Caki2 (cell line): ENCODE results near the gene ALDH4A1. TPM values are rescaled to one million over a fixed set of nuclear protein-coding genes. Genes with fewer than 3 reads are reported as not detected.

Experiments used
- DNase-seq: peaks from one replicate; pipeline ENCODE4 v3.0.0-alpha.2; 2015; ENCODE audit warnings: low read depth
- in situ Hi-C: cut with HindIII; loops from 2 replicates; pipeline ENCODE4 v1.10.0; 2016; ENCODE audit warnings: low sequenced_read_pairs, low pct_unique_long_range_greater_than_20kb, mixed read lengths
- total RNA-seq: library from RNA; depleted of rRNA; stranded (reverse); fragments of >200 nt; shearing (Covaris generic); gene quantifications from 2 replicates; pipeline ENCODE4 v1.2.3, GENCODE V29; 2014; ENCODE audit warnings: low replicate concordance

Gene ALDH4A1
- total RNA-seq, 1 experiment from 2014 or later = 34.8 TPM

- in situ Hi-C loops = no loop called here
- peak; percentile 55 for DNase-seq
Measured at GRCh38 chr1:18941221-18942141, 39.1 kb upstream of the ALDH4A1 start.

DNA sequence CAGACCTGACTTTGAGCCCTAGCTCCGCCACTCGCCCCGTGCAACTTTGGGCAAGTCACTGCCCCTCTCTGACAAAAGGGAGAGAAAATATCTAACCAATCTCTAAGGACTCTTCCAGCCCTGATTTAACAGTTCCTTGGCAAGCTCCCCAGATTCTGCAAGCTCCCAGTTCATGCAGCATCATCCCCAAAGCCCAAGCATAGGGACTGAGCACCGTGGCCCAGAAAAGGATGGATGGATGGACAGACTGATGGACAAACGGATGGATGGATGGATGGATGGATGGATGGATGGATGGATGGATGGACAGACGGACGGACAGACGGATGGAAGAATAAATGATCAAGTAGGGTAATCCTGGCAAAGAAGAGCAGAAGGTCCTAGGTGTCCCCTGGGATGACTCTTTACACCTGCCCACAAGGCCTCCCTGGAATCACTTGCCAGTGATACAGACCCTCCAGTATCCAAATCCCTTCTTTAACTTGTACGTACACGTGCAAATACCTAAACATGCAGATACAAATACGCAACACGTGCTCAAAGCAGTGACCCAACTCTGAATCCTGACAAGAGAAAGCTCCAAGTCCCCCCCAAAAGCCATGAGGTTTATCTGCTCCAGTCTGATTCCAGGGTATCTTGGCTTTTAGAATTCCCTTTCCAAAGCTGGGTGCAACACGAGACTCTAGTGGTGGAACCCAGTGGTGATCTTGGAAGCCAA lies 38.1 kb upstream of the ALDH4A1 start:
- no peak for DNase-seq
- in situ Hi-C loops = no loop called here

DNA sequence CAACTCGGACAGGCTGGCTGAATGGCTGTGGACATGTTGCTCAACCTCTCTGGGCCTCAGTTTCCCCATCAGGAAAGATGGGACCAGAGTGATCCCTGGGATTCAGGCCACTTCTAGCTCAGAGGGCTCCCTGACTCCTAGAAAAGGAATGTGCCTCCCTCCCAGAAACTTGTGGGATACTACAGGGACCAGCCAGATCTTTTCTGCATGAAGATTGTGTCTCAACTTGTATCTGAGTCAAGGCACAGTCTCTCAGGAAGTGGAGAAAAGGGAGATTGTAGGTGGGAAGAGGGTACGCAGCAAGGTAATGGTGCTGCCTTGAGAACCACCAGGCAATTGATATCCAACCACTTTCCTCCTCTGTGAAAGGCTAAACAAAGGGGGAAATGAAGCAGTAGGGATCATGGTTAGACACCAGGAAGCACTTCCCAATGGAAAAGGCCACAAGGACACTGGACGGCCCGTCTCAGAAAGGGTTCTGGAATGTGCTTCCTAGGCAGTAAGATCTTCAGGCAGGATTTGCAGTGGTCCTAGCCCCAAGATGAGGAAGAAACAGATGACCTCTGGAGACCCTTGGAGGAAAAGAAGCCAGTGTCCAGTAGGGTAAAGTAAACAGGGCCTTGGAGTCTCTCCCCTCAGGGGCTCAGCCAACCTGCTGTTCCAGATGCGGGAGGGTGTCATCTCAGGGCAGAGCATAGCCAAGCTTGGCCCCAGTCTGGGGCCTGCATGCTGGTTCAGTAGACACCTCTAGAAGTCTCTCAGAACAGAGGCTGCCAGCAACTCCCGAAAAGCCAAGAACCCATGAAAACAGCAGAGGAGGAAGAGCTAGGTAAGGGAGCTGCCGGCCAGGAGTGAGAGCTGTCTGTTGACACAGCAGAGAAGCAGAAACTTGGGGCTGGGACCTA lies 37.3 kb upstream of the ALDH4A1 start:
- in situ Hi-C loops = no loop called here
- DNase-seq = no peak

DNA sequence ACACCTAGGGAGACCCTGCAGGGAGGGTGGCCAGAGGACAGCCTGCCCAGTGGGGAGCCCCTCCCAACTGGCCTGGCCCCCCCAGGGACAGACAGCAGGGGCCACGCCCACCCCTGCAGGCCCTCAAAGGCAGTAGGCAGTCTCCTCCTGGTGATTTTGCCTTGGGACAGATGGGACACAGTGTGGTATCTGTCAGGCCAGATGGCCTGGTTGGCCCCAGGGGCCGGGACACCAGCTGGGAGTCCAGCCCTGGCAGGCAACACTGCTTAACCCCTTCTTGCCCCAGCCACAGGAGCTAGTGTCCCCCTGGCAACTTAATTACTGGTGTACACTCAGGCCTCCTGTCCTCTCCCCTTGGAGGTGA lies 36.3 kb upstream of the ALDH4A1 start:
- in situ Hi-C loops = no loop called here
- DNase-seq = no peak

GRCh38 chr1:18938008-18938706 lies 35.8 kb upstream of the ALDH4A1 start:
- in situ Hi-C loops = no loop called here
- DNase-seq = peak; percentile 71

GRCh38 chr1:18937539-18937938 lies 35.2 kb upstream of the ALDH4A1 start:
- in situ Hi-C loops = no loop called here

GRCh38 chr1:18936814-18937481 lies 34.6 kb upstream of the ALDH4A1 start:
- DNase-seq = no peak
- in situ Hi-C loops = no loop called here

More at GRCh38 chr1:18937539-18937938, 35.2 kb upstream of the ALDH4A1 start:
- no peak for DNase-seq

- in situ Hi-C loops = no loop called here
- no peak for DNase-seq
Measured at GRCh38 chr1:18936471-18936813, 34.1 kb upstream of the ALDH4A1 start.

DNA sequence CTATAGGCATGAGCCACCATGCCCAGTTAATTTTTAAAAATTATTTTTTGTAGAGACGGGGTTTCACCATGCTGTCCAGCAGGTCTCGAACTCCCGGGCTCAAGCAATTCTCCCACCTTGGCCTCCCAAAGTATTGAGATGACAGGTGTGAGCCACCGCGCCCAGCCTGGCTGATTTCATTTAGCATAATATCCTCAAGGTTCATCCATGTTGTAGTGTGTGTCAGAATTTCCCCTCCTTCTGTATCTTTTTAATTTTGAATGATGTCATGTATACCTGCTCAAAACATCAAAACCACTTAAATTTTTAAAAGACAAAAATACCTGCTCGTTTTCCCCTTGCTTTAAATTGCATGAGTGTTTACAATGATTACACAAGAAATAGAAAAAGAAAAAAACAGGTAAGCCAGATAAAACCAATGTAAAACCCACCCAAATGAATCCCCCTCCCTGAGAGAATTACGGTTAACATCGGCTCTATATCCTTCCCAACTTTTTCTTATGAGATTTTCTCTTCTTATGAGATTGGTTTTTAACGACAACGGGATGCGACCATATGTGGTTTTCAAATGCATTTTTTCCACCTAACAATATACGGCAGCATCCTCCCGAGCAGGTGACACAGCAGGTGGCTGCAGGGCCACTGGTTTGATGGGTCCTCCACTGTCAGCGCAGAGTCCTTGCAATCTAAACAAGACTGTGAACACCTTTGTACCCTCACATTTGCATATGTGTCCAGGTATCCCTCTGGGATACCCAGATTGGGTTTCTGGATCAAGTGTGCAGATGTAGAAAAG lies 32.0 kb upstream of the ALDH4A1 start:
- no peak for DNase-seq
- in situ Hi-C loops = no loop called here

DNA sequence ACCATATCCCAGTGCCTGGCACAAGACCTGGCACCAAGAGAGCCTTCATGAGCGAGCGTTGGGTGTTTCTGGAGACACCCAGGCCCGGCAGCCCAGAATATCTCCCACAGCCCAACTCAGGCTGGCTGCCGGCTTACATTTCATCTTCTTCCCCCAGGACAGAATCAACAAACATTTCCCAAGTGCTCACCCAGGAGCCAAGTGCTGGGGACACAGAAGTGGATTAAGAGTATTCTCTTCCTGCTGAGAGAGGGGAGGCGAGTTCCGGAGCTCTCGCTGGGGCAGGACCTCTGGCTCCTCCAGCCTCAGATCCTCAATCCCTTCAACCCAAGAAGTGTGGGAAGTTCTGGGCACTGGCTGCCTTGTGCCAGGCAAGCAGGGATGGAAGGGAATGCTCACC lies 30.5 kb upstream of the ALDH4A1 start:
- in situ Hi-C loops = no loop called here
- no peak for DNase-seq

- in situ Hi-C loops = no loop called here
- DNase-seq = peak; percentile 33
Measured at GRCh38 chr1:18932387-18932786, 30.0 kb upstream of the ALDH4A1 start.

DNA sequence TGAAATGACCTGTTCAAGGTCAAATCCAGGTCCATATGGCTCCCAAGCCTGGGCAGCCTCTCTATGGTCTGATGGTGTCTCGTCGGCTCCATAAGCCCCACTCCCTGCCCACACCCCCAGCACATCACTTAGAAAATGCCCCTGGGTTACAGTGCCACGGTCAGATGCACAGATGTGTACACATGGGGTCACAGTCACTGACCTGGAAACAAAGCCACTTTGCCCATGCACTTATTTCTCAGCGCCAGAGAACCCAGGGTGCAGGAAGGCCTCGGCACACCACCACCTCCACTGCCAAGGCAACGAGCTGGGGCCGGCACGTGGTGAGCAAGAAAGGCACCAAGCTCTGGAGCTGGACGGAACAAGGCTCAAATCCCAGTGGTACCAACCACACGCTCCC lies 29.4 kb upstream of the ALDH4A1 start:
- in situ Hi-C loops = no loop called here
- peak; percentile 45 for DNase-seq

DNA sequence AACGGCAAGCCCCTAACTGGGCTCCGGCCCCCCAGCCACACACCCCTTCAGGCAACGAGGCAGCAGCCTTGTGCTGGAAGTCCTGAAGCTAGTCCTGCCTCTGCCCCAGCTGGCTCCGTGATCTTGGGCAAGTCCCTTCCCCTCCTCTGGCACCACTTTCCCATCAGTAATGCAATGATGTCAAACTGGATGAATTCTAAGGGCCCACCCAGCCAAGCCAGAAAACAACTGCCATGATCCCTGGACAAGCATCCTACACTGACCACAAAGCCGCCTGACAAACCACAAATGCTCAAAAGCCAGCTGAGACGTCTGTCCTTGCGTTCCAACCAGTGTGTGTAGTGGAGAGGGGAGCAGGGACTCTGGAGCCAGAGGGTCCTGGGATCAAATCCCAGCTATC lies 27.3 kb upstream of the ALDH4A1 start:
- in situ Hi-C loops = no loop called here
- DNase-seq = peak; percentile 46

GRCh38 chr1:18928985-18929384 lies 26.6 kb upstream of the ALDH4A1 start:
- DNase-seq = no peak
- in situ Hi-C loops = no loop called here

DNA sequence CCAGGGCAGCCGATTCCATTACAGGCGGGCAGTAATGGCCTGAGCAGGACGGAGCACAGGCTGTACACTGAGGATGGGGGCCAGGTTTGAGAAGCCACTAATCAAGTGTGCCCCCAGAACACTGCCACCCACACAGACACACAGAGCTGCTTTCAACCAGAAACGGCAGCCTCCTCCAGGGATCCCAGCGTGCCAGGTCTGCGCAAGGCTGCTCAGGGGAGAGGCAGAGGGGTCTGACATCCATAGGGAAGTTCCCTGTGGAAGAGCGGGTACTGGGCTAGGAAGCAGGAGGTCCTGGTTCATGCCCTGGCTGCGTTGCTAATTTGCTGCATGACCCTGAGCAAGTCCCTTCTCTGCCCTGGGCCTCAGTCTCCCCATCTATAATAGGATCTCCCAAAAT lies 26.1 kb upstream of the ALDH4A1 start:
- in situ Hi-C loops = no loop called here
- DNase-seq = no peak

DNA sequence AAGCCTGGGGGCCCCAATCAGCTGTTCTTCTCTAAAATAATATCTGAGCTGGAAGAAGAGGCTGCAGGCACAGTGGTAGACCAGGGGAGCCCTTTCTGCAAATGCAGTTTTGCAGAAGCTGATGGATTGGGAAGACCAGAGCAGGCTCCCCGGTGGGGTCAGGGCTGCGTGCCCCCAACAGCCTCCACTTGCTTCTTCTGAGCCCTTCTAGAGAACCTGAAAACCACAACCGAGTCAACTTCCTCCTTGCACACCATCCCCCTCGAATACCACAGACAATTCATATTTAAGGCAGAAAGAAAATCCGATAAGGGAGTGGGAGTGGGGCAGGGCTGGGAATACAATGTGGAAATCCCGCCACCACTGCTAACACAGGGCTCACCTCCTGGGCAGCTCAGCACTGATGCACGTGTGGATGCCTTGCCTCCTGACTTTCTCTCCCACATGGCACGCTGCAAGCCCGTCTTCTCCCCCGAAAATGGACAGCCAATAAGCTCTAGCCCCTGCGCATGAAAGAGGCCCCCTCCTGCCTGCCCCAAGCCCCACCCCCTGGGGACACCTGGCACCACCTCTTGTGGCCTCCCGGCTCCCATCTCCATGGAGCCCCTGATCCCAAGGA lies 25.4 kb upstream of the ALDH4A1 start:
- in situ Hi-C loops = no loop called here
- DNase-seq = no peak
